ENCODE results near the gene TMEM95. TPM values are rescaled to one million over a fixed set of nuclear protein-coding genes. Genes with fewer than 3 reads are reported as not detected.

TMEM95 gene
- total and polyA plus RNA-seq, 2 of the 8 experiments (the other 6 are each of a cell fraction or from before 2014, with no cell fraction given) = not detected

DNA sequence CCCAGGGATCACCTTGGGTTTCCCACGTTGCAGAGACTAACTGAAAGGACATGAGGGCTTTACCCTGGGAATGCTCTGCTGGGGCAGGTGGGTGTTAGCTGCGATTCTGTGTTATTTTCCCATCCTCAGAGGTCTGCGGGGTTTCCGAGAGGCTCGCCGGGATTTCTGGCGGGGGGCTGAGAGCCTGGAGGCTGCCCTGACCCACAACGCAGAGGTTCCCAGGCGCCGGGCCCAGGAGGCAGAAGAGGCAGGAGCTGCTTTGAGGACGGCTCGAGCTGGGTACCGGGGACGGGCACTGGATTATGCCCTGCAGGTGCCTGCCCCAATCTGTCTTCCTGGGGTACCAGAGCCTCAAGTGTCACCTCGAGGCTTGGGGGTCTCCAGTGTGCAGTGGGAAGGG, 11.7 kb upstream of the TMEM95 start:
- H4K8ac ChIP-seq (ENCODE audit: extremely low read depth, insufficient read depth, low read length) = peak overlapping the region; percentile 5; the same call in 1 of the 2 replicates
- no peak overlapping the region for H2BK15ac ChIP-seq (ENCODE audit: low read length)
- WGBS, 2 experiments (ENCODE audit: extremely low coverage in 1 of 2, insufficient coverage in 1 of 2, insufficient read length in 1 of 2, insufficient replicate concordance in 2 of 2, low coverage in 1 of 2, low lambda C conversion rate in 2 of 2, missing lambda C conversion rate in 1 of 2) = 94% methylated on average over 15 of the region's 15 CpGs; no CpG with 5 or more reads in 1 of the 2 experiments
- no peak overlapping the region for H3K27ac ChIP-seq (ENCODE audit: low read depth, low read length)
- H3K36me3 ChIP-seq (ENCODE audit: control insufficient read depth in 2 of 4, insufficient read depth in 4 of 4, low read length in 3 of 4) = no peaks in the 10 kb centered on the region; a peak in 1 of 8 replicates
- H3K4ac ChIP-seq (replicated peaks; ENCODE audit: insufficient read length, low read depth, low read length) = no peak overlapping the region
- ChIA-PET POLR2A (ENCODE audit: partially characterized antibody) (interaction anchor here (1.0 to 3.7 kb wide), 7 partner anchors 13 to 218 kb away, joined by 3 to 20 read pairs (median 3); partner anchors contain the start of gene NEURL4), CTCF (ENCODE audit: partially characterized antibody) (interaction anchor here (0.5 to 14.1 kb wide), 7 partner anchors 10 to 303 kb away, joined by 3 to 167 read pairs (median 3); partner anchors contain the start of genes NEURL4 and TMEM95)
- no peak overlapping the region for H4K91ac ChIP-seq (replicated peaks; ENCODE audit: insufficient read length, low read length)
- H2BK5ac ChIP-seq (ENCODE audit: low read depth, low read length) = no peak overlapping the region
- no peak overlapping the region for H3K23ac ChIP-seq (ENCODE audit: insufficient read length)
- no peak for TF ChIP-seq POLR2A (IDR thresholded peaks at IDR 0.05; ENCODE audit: control extremely low read depth in 1 of 2, low read depth in 2 of 2, low read length in 2 of 2)
- TF ChIP-seq SIN3A (conservative IDR thresholded peaks at IDR 0.05 in 1 of 2, IDR thresholded peaks at IDR 0.05 in 1 of 2; ENCODE audit: low read depth in 1 of 2, low read length in 2 of 2) = no peak
- no peak for TF ChIP-seq RBBP5 (IDR thresholded peaks at IDR 0.05; ENCODE audit: borderline replicate concordance, low read depth, low read length)
- TF ChIP-seq, protein P1, sequence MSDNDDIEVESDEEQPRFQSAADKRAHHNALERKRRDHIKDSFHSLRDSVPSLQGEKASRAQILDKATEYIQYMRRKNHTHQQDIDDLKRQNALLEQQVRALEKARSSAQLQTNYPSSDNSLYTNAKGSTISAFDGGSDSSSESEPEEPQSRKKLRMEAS (IDR thresholded peaks at IDR 0.05) = no peak
- TF ChIP-seq TEAD4 (IDR thresholded peaks at IDR 0.05; ENCODE audit: low read depth, low read length) = no peak
- no peak for TF ChIP-seq JUND (IDR thresholded peaks at IDR 0.05; ENCODE audit: low read length)
- no peak for TF ChIP-seq CHD1 (IDR thresholded peaks at IDR 0.05; ENCODE audit: low read depth, low read length)
- no peak for TF ChIP-seq KDM5A (IDR thresholded peaks at IDR 0.05; ENCODE audit: low read length)
- no peak for TF ChIP-seq CEBPB (IDR thresholded peaks at IDR 0.05; ENCODE audit: low read depth, low read length)
- TF ChIP-seq SRF (IDR thresholded peaks at IDR 0.05; ENCODE audit: low read depth, low read length) = no peak
- no peak for TF ChIP-seq SAP30 (IDR thresholded peaks at IDR 0.05; ENCODE audit: insufficient read depth, insufficient replicate concordance, low read length)
- TF ChIP-seq TBP (IDR thresholded peaks at IDR 0.05; ENCODE audit: low read depth, low read length) = no peak
- DNase-seq (ENCODE audit: low read depth in 1 of 2, low spot score in 2 of 2) (no peak), FAIRE-seq (no peak)
- H3K9me3 ChIP-seq (ENCODE audit: insufficient read depth in 2 of 2, low read depth in 1 of 2, low read length in 1 of 2) = no peaks in the 10 kb centered on the region
- no peak overlapping the region for H3K9ac ChIP-seq (replicated peaks in 1 of 4; ENCODE audit: extremely low read depth in 1 of 4, low read depth in 3 of 4, low read length in 3 of 4)
- no peak overlapping the region for H2AFZ ChIP-seq (ENCODE audit: low read length)
- no peaks in the 10 kb centered on the region for H4K20me1 ChIP-seq (replicated peaks in 1 of 2; ENCODE audit: control insufficient read depth in 1 of 2, insufficient read depth in 2 of 2, low read length in 2 of 2)
- H2AK5ac ChIP-seq (ENCODE audit: low read depth, low read length) = no peak overlapping the region
- no peak overlapping the region for H2BK12ac ChIP-seq (ENCODE audit: low read depth, low read length)
- H3K27me3 ChIP-seq (replicated peaks in 1 of 4; ENCODE audit: control insufficient read depth in 3 of 4, extremely low read depth in 1 of 4, insufficient read depth in 3 of 4, low read length in 3 of 4) = no peaks in the 10 kb centered on the region
- no peak overlapping the region for H3K4me3 ChIP-seq (ENCODE audit: extremely low read depth in 1 of 4, insufficient read depth in 2 of 4, low read depth in 3 of 4, low read length in 4 of 4)
- no peaks in the 10 kb centered on the region for H3K79me2 ChIP-seq (ENCODE audit: control insufficient read depth in 1 of 2, insufficient read depth in 2 of 2, low read length in 2 of 2)
- H3K23me2 ChIP-seq (ENCODE audit: low read depth, low read length) = no peaks in the 10 kb centered on the region
- no peak overlapping the region for H2BK120ac ChIP-seq (replicated peaks; ENCODE audit: low read depth, low read length)
- no peak overlapping the region for H3K14ac ChIP-seq (ENCODE audit: insufficient read length)
- no peaks in the 10 kb centered on the region for H3K79me1 ChIP-seq (ENCODE audit: low read depth, low read length)
- H2BK20ac ChIP-seq (ENCODE audit: low read length) = no peak overlapping the region
- H4K5ac ChIP-seq (ENCODE audit: insufficient read length, low read depth, low read length) = no peak overlapping the region
- no peak overlapping the region for H3K56ac ChIP-seq (replicated peaks; ENCODE audit: insufficient read length, low read depth, low read length)
- H3K18ac ChIP-seq (ENCODE audit: extremely low read depth, low read length) = no peak overlapping the region
- no peak overlapping the region for H3K4me2 ChIP-seq (ENCODE audit: insufficient read depth in 1 of 2, low read depth in 2 of 2, low read length in 2 of 2)
- no peaks in the 10 kb centered on the region for H3K4me1 ChIP-seq (replicated peaks in 1 of 4; ENCODE audit: control insufficient read depth in 3 of 4, insufficient read depth in 4 of 4, low read length in 3 of 4)

Measured in H1 (cell line).